ENCODE measurements around the gene C22orf31. TPM values are rescaled to one million over a fixed set of nuclear protein-coding genes. Genes with fewer than 3 reads are reported as not detected.

Gene C22orf31
- total RNA-seq, 1 donor from 2014 or later = 0.62 TPM

DNA sequence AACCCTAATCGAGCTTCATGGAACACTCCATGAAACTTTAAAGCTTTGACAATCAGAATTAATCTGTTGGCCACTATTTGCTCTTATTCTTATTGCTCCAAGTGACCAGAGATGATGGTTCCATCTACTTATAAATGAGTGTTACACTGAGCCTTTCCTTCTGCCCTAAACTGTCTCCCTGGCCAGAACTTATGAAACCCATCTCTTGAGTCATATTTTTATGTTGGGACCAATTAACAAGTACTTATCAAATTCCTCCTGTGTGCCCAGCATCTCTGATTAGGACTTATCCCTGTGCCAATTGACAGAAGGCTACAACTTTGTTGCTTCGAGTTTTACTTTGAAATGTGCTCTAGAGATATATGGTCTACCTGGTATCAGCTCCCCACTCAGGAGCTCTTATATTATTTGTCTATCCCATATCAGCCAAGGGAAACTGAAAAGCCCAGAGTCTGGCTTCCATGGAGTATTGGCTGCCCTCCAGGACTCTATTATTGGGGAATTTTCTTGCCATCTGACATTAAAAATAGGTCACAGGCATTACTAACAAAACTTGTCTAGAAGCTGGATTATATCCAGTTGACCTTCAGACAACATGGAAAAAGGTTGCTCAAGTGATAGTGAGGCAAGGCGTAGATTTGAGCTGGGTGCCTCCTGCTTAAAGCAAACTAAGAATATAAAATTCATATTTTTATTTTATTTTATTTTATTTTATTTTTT lies 20.0 kb upstream of the C22orf31 start:
- DNase-seq = no peak

DNA sequence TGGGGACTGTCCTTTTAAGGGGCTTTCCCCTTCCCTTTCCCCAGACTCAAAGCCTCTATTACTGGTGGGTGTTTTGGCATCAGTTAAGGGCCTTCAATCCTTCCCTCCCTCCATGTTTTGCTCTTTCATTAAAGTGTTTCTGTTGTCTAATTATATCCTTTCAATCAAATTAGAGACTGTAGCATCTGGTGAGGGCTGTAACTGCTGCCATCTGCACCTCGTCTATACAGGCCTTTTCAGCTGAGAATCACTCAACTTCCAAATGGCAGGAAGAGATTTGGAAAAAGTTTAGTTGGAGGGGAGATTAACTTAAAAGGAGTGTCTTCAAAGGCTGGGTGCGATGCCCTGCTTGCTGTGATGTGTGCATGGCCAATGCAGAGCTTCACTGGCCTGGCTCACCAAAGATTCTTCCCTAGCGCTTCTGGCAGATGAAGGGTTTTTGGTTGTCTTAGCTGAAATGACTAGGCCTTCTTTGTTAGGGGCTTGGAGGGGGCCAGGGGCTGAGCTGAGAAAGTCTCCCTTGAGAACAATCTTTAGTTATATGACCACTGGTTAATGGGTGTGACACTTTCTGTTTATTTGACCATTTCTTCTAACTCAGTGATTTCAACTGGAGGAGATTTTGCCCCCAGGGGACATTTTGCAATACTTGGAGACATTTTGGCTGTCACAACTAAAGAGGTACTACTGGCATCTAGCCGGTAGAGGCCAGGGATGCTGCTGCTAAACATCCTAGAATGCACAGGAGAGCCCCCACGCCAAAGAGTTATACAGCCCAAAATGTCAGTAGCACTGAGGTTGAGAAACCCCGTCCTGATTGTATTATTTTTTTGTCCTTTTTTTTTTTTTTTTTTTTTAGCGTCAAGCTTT lies 18.7 kb upstream of the C22orf31 start:
- no peak for DNase-seq

DNA sequence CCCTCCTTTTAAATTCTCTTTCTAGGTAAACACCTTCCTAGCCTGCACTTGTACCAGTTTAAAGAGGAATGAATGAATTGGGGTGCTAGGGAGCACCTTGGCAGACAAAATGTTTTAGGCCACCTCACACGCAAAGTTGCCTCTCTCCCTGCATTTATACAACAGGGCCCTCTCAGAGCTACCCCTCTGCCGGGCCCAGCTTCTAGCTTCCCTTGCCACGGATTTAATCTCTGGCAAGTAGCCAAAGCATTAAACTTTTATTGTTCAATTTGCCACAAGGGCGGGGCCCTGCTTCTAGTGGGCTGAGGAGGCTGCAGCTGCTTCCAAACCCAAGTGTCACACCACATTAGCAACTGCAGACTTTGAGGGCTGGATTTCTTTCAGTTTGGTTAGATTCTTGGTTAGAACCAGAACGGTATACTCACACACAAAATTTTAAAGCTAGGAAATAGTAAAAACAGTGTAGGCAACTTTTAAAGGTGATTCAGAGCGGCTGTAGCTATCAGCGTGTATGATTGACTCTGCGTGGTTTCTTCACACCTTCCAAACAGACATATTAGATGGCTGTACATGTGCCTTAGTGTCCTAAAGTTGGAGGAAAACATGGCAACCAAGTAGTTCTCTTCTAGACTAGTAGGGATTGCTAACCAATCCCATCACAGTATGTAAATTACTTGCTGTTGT lies 17.7 kb upstream of the C22orf31 start:
- DNase-seq = peak; percentile 97

DNA sequence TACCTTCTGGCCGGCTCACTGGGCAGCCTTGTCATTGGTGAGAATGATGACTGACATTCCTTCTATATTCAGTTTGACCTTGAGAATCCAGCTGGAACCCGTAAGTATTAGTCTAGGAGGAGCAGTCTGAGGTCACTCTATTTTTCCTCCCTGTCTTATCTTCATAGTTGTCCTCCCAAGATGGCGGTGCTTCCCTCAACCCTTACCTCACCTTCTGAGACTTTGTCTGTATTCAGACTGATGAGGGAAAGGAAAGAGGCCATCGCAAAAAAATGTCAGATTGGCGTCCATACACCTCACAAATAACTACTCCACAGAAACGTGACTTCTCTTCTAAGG lies 17.2 kb upstream of the C22orf31 start:
- DNase-seq = no peak

DNA sequence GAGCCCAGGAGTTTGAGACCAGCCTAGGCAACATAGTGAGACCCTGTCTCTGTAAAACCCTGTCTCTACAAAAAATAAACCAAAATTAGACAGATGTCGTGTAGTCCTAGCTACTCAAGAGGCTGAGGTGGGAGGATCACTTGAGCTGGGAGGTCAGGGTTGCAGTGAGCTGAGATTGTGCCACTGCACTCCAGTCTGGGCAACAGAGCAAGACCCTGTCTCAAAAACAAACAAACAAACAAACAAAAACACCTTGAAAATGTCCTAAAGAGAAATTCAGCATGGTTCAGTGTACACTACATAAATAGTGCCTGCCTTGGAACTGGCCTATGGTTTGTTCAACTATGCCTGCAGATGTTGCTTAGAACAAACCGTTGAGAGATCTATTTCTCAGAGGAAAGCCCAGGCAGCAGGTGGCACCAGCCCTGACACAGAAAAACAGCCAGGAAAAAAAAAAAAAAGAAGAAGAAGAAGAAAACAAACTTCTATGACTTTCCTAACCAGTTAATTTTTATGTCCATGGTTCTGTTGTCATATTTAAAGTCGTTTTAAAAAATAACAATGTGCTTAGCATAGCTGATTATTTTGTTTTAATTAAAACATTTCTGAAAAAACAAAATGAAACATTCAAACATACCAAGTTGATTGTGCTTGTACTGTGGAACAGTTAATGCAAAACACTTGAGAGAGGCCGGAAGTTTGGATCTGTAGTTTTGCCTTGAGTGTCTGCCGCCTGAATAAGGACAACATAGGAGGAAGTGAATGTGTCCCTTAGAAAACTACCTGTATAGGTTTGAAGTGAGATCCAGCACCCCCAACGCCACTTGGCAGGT lies 16.6 kb upstream of the C22orf31 start:
- DNase-seq = peak; percentile 88

DNA sequence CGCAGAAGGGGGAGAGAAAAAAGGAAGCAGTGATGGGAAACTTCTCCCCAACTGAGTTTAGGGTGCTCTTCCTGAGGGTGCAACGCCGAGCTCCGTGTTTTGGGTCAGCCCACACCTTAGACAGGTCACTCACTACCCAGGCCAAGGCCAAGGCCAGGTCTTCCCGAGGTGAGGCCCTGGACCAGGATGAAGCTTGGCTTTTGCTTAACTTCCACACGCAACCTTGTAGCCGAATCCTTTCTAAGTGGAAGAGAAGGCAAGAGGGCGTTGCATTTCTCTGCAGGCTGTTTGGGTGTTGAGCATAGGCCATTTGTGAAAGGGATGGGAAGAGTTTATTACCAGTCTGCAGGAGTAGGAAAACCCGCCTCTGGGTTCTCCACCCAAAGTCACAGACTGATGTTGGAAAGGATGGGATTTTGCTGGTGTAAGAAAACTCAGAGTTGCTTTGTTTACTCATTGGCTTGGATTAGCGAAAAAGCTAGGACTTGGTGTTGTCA lies 12.7 kb upstream of the C22orf31 start:
- DNase-seq = peak; percentile 54

DNA sequence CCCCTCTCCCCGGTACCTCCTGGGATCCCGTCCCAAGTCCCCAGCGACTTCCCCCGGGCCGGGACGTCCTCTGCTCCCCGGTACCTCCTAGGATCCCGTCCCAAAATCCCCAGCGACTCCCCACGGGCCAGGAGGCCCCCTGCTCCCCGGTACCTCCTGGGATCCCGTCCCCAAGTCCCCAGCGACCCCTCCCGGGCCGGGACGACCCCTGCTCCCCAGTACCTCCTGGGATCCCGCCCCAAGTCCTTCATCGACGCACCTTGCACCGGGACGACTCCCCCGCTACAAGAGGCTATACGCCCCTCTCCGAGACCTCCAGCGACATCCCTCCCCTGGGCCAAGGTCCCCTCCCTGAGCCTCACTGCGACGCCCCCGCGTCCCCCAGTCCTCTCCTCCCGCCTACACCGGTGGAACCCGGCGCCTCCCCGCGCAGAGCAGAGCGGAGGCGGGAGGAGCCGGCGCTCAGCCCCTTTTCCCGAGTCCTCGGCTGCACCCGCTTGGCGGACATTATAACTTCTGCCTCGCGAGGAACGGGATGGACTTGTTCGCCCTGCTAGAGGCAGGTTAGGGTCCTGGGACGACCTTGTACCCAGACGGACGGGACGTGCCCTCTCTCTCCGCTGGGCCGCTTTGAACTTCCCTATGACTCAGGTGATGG lies 12.1 kb upstream of the C22orf31 start:
- peak; percentile 79 for DNase-seq

DNA sequence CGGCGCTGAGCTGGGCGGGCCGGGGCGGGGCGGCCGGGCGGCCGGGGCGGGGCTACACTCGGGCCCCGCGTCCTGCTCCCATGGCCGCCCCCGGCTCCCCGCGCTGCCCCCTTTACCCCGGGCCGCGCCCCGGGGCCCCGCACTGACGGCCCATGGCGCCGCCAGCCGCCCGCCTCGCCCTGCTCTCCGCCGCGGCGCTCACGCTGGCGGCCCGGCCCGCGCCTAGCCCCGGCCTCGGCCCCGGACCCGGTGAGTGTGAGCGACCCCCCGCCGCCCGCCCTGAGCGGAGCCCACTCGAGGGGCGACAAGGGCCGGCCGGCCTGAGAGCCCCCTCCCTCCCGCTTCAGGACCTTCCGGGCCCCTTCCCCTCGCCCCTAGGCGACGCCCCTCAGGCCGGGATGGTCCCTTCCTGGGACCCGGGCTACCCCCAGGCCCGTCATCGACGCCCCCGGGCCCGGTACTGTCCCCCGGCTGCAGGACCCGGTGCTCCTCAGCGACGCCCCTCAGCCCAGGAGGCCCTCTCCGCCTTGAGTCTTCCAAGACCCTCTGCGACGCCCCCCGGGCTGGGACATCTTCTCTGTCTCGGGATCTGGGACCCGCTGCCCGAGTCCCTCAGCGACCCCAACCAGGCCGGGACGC lies 11.5 kb upstream of the C22orf31 start, which contains the start of gene KREMEN1:
Gene KREMEN1, plus strand, starts transcription at position 57 of the 639 bp plus-strand sequence. Its CDS starts 96 bp downstream, at position 153.
- no peak for DNase-seq

DNA sequence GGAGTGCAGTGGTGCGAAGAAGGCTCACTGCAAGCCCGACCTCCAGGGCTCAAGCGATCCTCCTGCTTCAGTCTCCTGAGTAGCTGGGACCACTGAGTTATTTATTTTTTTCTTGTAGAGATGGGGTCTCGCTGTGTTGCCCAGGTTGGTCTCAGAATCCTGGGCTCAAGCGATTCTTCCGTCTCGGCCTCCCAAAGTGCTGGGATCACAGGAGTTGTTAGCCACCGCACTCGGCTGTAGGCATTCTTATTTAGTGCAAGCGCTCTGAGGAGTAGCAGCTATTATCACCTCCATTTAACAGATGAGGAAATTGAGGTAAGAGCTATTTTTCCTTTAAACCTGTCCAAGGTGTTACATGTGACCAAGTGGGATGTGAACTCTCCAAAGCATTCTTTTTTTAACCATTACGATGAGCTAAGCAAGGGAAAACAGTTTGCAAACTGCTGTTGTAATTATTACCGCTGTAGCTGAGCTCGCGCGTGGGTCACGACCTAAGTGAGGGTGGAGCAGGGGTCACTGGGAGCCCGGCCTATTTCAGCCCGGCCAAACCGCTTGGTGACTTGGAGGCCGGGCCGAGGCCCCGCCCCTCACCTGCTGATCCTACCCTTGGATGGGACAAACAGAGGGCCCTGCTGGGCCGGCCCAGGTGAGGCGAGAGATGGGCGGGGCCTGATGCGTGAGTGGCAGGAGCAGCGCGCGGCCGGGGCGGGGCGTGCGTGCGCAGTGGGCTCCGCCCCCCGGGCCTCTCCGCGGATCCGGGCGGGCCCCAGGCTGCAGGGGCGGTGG lies 10.8 kb upstream of the C22orf31 start:
- DNase-seq = peak; percentile 94

DNA sequence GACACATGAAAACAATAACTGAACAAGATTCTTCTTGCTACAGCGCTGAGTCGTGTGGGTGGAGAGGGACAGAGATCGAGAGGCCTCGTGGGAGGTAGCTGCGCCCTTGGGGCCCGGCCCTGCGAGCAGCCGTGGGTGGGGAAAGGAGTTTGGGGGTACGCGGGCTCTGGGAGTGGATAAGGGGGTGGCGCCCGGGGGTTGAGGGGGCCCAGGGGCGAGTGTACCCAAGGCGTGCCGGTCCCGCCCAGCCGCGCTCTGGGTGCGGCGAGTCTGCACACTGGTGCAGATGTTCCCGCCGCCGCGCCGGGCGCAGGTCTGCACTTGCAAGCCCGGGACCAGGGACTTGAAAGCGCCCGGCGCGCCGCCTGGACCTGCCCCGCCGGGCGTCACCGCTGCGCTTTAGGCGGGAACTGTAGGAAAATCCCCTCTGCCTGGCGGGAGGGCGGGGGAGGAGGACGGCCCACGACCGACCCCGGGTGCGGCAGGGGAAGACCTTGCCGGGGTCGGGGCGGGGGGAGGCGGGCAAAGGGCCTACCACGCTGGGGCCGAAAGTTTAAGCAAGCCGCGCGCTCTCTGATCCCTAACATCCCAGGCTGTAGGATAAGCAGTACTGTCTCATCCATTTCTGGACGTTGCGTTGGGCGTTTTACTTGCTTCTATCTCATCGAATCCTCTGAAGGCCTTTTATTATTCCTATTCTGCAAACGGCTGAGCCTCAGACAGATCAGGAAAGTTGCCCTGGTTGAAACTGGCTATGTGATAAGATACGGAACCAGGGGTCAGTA lies 9.8 kb upstream of the C22orf31 start:
- DNase-seq = peak; percentile 83

DNA sequence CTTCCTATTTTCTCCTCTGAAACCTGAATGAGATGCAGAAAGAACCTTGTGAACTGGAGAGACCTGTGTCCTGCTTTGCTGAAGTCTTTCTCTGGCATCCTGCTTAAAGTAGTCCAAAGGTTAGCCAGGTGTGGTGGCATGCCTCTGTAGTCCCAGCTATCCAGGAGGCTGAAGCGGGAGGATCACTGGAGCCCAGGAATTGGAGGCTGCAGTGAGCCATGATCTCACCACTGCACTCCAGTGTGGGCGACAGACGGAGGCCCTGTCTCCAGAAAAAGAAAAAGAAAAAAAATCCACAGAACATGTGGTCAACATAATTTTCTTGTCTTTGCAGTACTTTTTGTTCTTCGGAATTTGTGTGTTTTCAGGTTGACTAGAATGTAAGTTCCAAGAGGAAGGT lies 8.9 kb upstream of the C22orf31 start:
- no peak for DNase-seq

DNA sequence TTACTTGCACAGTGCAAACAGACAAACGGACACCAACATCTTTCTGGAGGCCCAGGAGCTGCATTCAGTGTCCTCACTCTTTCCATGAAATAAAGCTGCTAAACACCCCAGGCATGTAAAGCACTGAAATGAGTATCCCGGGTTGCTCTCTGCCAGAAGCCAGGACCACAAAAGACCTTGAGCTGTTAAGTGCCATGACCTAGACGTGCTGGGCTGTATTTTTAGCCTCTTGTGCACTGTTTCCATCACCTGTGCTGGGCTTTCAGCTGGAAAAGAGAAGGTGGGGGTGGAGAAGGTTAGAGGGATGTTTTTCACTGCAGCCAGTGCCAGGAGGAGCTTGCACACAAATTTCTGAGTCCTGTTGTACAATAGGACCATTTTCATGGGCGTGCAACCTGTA lies 7.8 kb upstream of the C22orf31 start:
- DNase-seq = peak; percentile 54

DNA sequence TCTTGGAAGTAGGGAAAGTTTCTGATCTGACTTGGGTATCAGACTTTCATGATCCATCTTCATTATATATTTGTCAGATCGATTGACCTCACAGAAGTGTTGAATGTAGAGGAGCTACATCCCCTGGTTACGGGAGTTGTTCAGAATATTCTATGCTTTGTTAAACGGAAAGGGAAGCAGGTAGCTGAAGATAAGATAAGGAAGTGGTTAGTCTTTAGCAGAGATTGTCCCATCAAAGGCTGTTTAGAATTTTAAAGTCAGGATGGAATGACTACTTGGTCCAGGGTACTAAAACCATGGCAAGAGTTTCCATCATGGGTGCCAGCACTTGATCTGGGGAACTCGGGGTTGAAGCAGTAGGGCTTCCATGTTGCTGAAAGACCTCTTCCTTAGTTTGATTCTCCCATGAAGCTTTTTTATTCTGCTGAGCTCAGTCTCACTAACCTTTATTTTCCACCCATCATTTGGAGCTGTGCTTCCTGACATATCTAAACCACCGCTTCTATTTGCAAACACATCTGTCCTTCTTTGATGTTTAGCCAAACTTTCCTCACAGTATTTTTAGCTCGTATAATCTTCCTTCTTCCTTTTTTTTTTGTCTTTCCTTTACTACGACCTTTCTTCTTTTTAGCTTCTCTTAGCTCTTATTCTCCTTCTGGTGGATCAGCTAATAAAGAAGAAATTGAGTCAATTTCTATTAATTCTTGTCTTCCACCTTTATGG lies 4.0 kb upstream of the C22orf31 start:
- no peak for DNase-seq

DNA sequence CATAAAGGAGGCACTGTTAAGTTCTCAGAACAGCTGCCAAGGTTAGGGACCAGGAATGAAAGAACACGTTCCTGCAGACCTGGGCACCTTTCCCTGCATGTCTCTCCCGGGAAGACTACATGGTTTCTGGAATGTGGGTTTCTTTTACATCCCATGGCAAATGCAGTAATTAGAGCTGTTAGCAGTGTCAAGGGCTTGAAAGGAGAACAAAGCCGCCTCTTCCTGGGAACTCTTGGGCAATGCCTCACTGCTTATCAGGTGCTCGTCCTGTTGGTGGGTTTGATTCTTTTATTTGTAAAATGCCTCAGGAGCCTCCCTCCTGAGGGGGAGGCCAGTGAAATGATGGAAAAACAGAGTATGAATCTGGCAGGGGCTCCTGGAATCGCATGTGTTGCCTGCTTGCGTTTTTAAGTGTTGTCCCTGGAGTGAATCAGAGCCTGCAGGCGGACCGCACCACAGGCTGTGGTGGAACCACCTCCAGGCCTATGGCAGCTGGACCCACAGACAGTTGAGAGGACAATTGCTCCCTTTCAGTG lies 723 bp upstream of the C22orf31 start:
- peak; percentile 55 for DNase-seq

DNA sequence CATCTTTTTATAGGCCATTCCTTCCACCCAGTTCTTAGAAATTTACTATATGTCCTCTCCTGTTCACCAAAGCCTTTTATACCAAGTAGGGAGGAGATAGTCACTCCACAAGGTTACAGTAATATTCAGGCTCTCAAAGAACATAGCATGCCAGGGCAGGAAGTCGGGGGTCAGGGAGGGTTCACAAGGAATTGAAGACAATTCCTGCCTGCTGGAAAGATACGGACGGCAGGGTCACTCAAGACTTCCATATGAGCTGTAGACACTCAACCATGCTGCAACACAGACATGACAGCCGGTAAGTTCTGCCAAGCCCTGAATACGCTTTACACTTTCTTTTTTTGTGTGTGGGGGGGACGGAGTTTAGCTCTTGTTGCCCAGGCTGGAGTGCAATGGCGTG lies 700 bp downstream of the C22orf31 start:
- no peak for DNase-seq

DNA sequence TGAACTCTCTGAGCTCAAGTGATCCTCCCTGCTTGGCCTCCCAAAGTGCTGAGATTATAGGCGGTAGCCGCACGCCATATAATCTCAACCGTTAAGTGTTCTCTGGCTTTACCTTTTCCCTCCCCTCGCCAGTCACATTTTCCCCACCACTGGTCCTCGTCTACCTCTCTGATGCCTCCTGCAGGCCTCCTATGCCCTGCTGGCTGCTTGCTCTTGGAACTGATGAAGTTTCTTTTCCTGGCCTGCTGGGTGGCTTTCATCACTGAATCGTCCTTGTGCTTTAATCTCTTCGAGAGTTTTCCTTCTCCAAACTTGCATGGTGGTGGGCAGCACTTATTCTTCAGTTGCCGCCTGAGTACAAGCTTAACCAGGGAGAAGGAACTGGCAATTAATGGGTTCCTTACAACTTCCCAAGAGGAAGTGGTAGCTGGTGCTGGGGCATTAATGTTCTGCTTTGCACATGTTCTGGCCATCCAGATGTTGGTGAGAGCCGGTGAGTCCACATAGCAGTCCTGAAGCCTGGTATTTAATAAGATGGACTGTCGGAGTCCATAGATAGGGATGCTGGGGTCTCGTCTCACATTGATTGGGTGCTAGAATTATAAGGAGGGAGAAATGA lies 1.3 kb downstream of the C22orf31 start:
- DNase-seq = no peak

DNA sequence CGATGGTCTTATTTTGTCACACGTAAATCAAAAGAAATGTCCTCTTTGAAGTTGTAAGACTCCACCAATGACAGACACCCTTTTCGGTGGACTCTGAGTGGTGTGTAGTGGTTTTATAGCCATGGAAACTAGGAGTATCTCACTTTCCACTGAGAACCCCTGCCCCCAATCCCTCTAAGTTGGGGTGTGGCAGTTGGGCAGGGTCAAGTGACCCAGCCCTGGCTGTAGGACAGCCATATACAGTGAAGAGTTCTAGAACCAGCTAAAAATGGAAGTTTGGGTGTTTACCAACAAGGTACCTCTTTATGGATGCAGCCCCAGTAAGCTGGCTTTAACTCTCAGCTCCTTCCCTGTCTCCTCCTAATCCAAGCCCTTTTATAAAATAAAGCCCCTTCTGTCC lies 5.2 kb downstream of the C22orf31 start:
- no peak for DNase-seq

All from tongue (tissue), 2 donors.